ENCODE data around the gene EME2.
"Not testable (repeated sequence)": the region's sequence is repeated elsewhere in the genome, so short reads cannot be mapped to it uniquely, and the experiment has no call there.

Gene EME2, protein sequence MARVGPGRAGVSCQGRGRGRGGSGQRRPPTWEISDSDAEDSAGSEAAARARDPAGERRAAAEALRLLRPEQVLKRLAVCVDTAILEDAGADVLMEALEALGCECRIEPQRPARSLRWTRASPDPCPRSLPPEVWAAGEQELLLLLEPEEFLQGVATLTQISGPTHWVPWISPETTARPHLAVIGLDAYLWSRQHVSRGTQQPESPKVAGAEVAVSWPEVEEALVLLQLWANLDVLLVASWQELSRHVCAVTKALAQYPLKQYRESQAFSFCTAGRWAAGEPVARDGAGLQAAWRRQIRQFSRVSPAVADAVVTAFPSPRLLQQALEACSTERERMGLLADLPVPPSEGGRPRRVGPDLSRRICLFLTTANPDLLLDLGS

DNA sequence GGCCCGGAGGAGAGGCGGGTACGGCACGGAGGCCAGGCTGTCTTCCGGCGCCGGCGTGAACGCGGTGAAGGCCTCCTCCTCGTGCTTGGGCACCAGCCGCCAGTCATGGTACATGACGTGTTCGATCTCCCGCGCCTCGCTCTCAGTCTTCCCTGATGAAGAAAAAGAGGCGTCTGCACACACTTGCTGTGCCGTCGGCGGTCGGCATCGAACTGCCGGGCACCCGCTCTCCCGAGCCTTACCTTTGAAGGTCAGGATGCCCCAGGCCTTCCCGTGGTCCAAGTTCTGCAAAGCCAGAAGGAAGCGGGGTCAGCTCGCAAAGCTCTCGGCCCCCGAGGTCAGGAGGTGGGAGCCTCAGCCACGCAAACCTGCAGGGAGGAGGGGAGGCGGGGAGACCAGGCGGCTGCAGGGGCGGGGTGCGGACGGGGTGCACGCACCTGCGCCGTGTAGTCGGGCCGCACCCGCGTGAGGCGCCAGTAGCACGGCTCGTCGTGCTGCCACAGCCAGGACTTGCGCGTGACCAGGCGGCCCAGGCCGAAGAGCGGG is at the start of gene EME2:
EME2 (plus strand) TSS at position 449 of the 546 bp plus-strand sequence. CDS start 418 bp downstream, outside the sequence.
- FAIRE-seq = no peak

DNA sequence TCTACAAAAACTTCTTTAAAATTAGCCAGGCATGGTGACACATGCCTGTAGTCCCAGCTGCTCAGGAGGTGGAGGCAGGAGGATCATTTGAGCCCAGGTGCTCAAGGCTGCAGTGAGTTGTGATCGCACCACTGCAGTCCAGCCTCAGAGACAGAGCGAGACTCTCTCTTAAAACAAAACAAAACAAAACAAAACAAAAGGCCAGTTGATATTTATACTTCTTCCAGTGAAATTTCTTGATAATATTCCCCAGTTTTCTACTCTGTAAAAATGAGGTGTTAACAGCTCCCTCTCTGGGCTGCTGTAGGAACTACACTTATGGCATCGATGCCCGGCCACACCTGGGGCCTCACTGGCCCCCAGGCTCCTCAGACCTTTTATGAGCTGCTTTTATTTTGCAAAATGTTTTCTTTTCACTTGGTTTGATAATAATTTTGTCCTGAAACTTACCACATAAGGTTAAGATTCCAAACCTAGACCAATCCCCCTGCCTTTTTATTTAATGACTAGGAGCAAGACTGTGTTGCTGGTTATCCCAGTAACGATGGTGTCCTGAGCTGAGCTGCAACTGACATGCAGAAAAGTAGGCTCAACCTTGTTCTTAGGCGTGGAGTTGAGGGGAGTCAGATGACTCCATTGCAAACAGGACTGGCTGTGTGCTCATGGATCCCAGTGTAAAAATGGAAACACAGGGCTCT is 49.0 kb upstream of the EME2 start:
- no peak for FAIRE-seq

GRCh38 chr16:1724491-1724890 is 48.1 kb upstream of the EME2 start:
- FAIRE-seq = no peak

- no peak for FAIRE-seq
These were observed 45.7 kb upstream of the EME2 start for GRCh38 chr16:1726661-1727502.

- FAIRE-seq = no peak
These were observed 44.7 kb upstream of the EME2 start for GRCh38 chr16:1727651-1728624.

- no peak for FAIRE-seq
These were observed 43.6 kb upstream of the EME2 start for GRCh38 chr16:1729026-1729425.

DNA sequence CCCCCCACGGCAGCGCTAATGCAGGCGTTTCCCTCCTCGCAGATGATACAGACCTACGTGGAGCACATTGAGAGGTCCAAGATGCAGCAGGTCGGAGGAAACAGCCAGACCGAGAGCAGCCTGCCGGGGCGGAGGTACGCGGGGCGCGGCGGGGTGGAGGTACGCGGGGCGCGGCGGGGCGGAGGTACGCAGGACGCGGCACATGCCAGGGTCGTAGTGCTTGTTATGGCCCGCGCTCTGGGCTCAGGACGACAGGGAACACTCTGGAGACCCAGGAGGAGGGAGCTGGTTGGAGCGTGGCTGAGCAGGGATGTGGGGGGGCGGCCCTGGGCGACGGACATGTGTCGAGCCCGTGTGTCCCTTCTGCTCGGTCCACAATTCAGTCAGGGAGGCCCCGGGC is 43.2 kb upstream of the EME2 start:
- no peak for FAIRE-seq

DNA sequence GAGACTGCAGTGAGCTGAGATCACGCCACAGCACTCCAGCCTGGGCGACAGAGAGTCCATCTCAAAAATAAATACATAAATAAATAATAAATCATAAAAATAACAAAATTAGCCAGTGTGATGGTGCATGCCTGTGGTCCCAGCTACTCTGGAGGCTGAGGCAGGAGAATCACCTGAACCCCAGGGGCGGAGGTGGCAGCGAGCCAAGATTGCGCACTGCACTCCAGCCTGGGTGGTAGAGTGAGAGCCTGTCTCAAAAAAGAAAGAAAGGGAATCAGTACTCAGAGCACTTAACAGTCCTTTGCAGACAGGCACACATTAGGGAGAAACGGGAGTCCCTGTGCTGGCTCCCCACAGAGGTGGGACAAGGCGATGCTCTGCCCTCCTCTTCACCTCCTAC is 41.5 kb upstream of the EME2 start:
- no peak for FAIRE-seq

DNA sequence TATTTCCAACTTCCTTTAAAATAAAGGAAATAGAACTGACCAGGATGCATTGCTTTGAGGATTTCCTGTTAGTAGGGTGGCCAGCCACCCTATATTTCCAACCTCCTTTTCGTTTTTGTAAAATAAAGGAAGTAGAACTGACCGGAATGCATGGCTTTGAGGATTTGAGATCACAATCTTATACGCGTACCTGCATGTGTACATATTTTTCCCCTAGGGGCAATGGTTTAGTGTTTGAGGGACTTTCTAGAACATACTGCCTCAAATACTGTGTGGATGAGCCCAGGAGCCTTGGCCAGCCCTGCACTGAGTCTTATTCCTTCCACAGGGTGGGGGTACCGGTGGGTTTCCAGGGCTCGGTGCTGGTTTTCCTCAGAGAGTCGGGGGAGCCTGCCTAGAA is 41.0 kb upstream of the EME2 start:
- no peak for FAIRE-seq

DNA sequence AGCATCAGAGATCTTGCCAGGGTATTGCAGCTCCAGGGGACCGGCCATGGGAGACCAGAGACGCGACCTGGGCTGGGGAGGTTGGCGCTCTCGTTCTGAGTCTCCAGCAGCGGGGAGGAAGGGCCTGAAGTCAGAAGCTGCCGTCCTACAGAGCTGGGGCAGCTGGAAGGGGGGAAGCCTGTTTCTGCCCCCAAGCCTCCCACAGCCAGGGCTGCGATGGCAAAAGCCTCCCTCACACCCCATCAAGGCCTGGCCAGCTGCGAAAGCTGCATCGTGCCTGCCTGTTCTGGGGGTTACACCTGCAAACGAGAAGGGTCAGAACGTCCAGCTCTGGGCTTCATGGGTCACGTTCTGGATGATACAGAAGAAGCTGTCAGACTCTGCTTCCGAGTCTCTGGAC is 40.5 kb upstream of the EME2 start:
- FAIRE-seq = no peak

DNA sequence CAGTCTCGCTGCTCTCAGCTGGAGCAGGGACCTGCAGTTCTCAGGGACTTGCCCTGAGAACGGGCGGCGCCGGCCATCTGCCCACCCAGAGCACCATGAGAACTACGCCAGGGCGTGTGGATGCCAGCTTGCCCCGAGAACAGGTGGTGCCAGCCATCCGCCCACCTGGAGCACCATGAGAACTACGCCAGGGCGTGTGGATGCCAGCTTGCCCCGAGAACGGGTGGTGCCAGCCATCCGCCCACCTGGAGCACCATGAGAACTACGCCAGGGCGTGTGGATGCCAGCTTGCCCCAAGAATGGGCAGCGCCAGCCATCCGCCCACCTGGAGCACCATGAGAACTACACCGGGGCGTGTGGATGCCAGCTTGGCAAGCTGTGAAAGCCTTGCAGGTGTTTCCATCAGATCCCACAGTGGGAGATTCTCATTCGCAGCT is 40.0 kb upstream of the EME2 start:
- FAIRE-seq = not testable (repeated sequence)

GRCh38 chr16:1734123-1734522 is 38.5 kb upstream of the EME2 start:
- FAIRE-seq = no peak

DNA sequence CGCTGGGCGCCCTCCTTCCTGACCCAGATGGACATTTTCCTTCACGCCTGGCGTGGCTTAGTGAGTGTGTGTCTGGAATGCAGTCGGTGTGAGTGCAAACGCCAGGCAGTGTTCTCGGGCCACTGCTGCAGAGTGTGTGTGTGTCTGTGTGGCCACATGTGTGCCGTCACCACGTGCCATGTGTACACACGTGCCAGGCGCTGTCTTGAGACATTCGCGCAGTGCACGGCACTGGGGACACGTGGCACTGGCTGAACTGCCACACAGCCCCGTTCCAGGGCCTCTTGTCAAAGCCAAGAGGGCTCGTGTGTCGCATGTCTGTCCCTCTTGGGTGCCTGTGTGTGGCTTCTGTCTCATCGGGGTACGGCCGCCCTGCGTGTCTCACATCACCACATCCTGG is 37.8 kb upstream of the EME2 start:
- no peak for FAIRE-seq

- no peak for FAIRE-seq
These were observed 32.4 kb upstream of the EME2 start for GRCh38 chr16:1740234-1740633.

- no peak for FAIRE-seq
These were observed 31.7 kb upstream of the EME2 start for GRCh38 chr16:1740781-1741490.

DNA sequence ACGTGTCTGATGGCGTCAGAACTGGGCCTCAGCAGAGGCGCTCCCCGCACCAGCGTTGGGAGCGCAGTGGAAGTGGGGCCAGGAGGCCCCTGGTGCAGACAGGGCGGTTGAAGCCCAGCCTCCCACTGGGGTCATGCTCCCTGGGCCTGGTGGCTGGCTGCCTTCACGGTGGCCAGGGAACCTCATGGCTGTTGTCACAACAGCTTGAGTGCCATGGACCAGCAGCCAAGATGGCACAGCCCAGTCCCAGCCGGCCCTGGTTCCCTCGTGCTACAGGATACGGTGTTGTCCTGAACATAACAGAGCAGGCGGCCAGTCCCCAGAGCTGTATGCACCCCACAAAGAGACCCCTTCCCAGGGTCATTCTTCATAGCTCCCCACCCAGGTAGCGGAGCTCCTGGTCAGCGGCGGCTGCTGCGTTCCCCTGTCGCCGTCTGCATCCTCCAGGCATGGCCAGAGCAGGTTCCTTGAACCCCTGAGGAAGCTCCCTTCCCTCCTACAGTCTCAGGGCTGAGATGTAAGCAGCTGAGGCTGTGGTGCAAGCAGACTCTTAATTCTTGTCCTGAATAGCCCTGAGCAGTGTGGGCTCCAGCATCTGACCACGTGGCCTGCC is 31.0 kb upstream of the EME2 start:
- no peak for FAIRE-seq

GRCh38 chr16:1743376-1744337 is 29.0 kb upstream of the EME2 start:
- no peak for FAIRE-seq

- no peak for FAIRE-seq
These were observed 28.2 kb upstream of the EME2 start for GRCh38 chr16:1744338-1744840.

DNA sequence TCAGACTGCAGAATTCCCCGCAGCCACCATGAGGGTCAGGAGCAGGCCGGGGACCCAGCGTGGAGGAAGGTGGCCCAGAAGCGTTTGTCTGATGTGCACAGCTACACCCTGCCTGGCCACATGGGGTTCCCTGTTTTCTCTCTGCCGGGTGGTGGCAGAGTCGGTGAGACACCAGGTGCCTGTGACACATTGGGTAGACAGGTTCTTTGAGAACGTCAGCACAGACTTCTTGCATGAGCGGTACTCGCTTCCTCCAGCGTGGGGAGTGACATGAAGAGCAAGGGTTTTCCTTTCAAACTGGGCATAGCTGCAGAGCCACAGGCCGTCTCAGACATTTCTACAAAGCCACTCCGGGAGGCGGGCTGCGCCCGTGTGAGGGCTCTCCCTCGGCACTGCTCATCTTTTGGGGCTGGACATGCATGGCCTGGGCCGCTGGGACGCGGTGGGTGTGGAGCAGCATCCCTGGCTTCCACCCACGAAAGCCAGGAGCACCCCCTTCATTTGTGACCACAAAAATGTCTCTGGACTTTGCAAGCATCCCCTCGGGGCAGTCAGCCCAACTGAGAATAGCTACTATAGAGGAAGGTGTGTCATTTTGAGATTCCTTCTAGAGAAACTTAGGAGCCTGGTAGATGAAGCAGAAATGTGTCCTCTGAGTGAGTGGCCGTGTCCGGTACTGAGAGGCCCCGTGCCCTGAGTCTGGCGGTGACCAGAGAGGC is 27.3 kb upstream of the EME2 start:
- no peak for FAIRE-seq
